Endothelial cell of umbilical vein (primary cell): Measurements from ENCODE around the gene PTRHD1. TPM values are rescaled to one million over a fixed set of nuclear protein-coding genes. Genes with fewer than 3 reads are reported as not detected.

Experiments used
- BruUV-seq: library from RNA; stranded (reverse); fragments of 400-500 nt; replicated peaks from 2 replicates; lab custom pipeline; 2021; lab: Mats Ljungman, UMichigan
- CTCF ChIA-PET: fragments of 300-600, 350-600 bp; sonication (Branson Sonifier 250); formaldehyde crosslinking; loops from one replicate; lab custom pipeline; 2021; ENCODE audit warnings: antibody characterized with exemption, inconsistent platforms; lab: Charles Lee
- POLR2A ChIA-PET: fragments of 300-600, 350-600 bp; sonication (Branson Sonifier 250); formaldehyde crosslinking; loops from one replicate; lab custom pipeline; 2021; ENCODE audit warnings: antibody characterized with exemption, inconsistent platforms; lab: Charles Lee
- DNase-seq: peaks from one replicate; pipeline ENCODE4 v3.0.0-alpha.2; 2011; ENCODE audit warnings: low read depth, low spot score
- FAIRE-seq: peaks from 2 replicates; lab custom pipeline; 2011; peaks lifted over from hg19 to GRCh38; lab: Jason Lieb, UNC
- H2AFZ ChIP-seq: 2 replicates; pipeline ENCODE4 v1.6.0; 2012; ENCODE audit warnings: low read depth, low read length, control low read depth, inconsistent platforms
- H3K27ac ChIP-seq: 2 replicates; pipeline ENCODE4 v1.5.1; 2011; ENCODE audit warnings: low read depth, mild to moderate bottlenecking, control low read depth, low read length, moderate library complexity; ENCODE audit not compliant: insufficient read depth
- H3K27me3 ChIP-seq, 2 experiments: 2 replicates each; pipeline versions ENCODE4 v1.6.0 to v1.6.1; 2011; ENCODE audit warnings: low read length in 2 of 2, mixed read lengths in 1 of 2; ENCODE audit not compliant: control insufficient read depth in 2 of 2, insufficient read depth in 2 of 2
- H3K36me3 ChIP-seq, 2 experiments: 2 replicates in 1 of 2; 3 replicates in 1 of 2; pipeline ENCODE4 v1.5.1; 2011; ENCODE audit warnings: low read length in 2 of 2, mild to moderate bottlenecking in 1 of 2, moderate library complexity in 1 of 2; ENCODE audit not compliant: control insufficient read depth in 2 of 2, insufficient read depth in 2 of 2; ENCODE audit errors: extremely low read depth in 1 of 2
- H3K4me1 ChIP-seq: 3 replicates; pipeline ENCODE4 v1.5.1; 2011; ENCODE audit warnings: mild to moderate bottlenecking, low read length; ENCODE audit not compliant: control insufficient read depth, insufficient read depth; ENCODE audit errors: extremely low read depth
- H3K4me2 ChIP-seq: 2 replicates; pipeline ENCODE4 v1.6.1; 2011; ENCODE audit warnings: low read length, control low read depth, mixed read lengths; ENCODE audit not compliant: insufficient read depth
- H3K4me3 ChIP-seq, 3 experiments: fragments of 200-600 bp in 1 of 3; sonication (generic), shearing (Covaris generic) in 1 of 3; replicated peaks in 1 of 3; 2 replicates each; pipeline ENCODE4 v1.5.1; 2011 to 2016; ENCODE audit warnings: control low read depth in 3 of 3, low read length in 3 of 3, mild to moderate bottlenecking in 2 of 3, inconsistent platforms in 1 of 3, low read depth in 1 of 3, moderate library complexity in 1 of 3; ENCODE audit not compliant: insufficient read depth in 1 of 3
- H3K79me2 ChIP-seq: 2 replicates; pipeline ENCODE4 v1.6.0; 2012; ENCODE audit warnings: low read length, inconsistent platforms; ENCODE audit not compliant: control insufficient read depth, insufficient read depth
- H3K9ac ChIP-seq: replicated peaks from 2 replicates; pipeline ENCODE3; 2011; ENCODE audit warnings: low read length, control low read depth; ENCODE audit not compliant: insufficient read depth; ENCODE audit errors: extremely low read depth
- H3K9me1 ChIP-seq: replicated peaks from 3 replicates; pipeline ENCODE4 v1.6.0; 2011; ENCODE audit warnings: mild to moderate bottlenecking, low read length; ENCODE audit not compliant: control insufficient read depth, insufficient read depth; ENCODE audit errors: extremely low read depth
- H3K9me3 ChIP-seq: replicated peaks from 2 replicates; pipeline ENCODE4 v1.5.1; 2012; ENCODE audit warnings: low read length, inconsistent platforms; ENCODE audit not compliant: control insufficient read depth, insufficient read depth
- H4K20me1 ChIP-seq: replicated peaks from 2 replicates; pipeline ENCODE3; 2011; ENCODE audit warnings: mild to moderate bottlenecking, low read length; ENCODE audit not compliant: control insufficient read depth, insufficient read depth; ENCODE audit errors: extremely low read depth
- CTCF ChIP-seq, 2 donors: IDR thresholded peaks; 1 replicate in 1 of 2; 2 replicates in 1 of 2; pipeline ENCODE4 v1.5.1; 2011; ENCODE audit warnings: low read length in 2 of 2, mild to moderate bottlenecking in 2 of 2, moderate library complexity in 2 of 2, control low read depth in 1 of 2, inconsistent platforms in 1 of 2, low read depth in 1 of 2; ENCODE audit not compliant: insufficient read depth in 1 of 2; ENCODE audit errors: extremely low read depth in 1 of 2
- EZH2 ChIP-seq: IDR thresholded peaks from 2 replicates; pipeline ENCODE4 v1.6.1; 2012; ENCODE audit warnings: borderline replicate concordance, low read depth, mild to moderate bottlenecking, moderate library complexity, low read length, inconsistent platforms; ENCODE audit not compliant: severe bottlenecking
- FOS ChIP-seq: IDR thresholded peaks from 2 replicates; pipeline ENCODE4 v1.6.1; 2011; ENCODE audit warnings: mild to moderate bottlenecking, low read length, moderate library complexity, borderline replicate concordance; ENCODE audit not compliant: insufficient read depth
- GATA2 ChIP-seq: IDR thresholded peaks from 2 replicates; pipeline ENCODE4 v1.7.0; 2011; ENCODE audit warnings: low read depth, mild to moderate bottlenecking, moderate library complexity, mixed read lengths, low read length; ENCODE audit not compliant: insufficient read length, insufficient read depth
- JUN ChIP-seq: IDR thresholded peaks from 2 replicates; pipeline ENCODE4 v1.6.1; 2011; ENCODE audit warnings: borderline replicate concordance, low read depth; ENCODE audit not compliant: insufficient read length, insufficient read depth
- MAX ChIP-seq: IDR thresholded peaks from 2 replicates; pipeline ENCODE4 v1.6.1; 2011; ENCODE audit not compliant: insufficient read depth, insufficient read length
- MYC ChIP-seq: IDR thresholded peaks from one replicate; pipeline ENCODE4 v1.6.1; 2011; ENCODE audit warnings: mild to moderate bottlenecking, low read depth, low read length
- POLR2A ChIP-seq: IDR thresholded peaks from 2 replicates; pipeline ENCODE4 v1.6.1; 2012; ENCODE audit warnings: low read depth, mild to moderate bottlenecking, control low read depth, low read length
- POLR2AphosphoS5 ChIP-seq: IDR thresholded peaks from 2 replicates; pipeline ENCODE4 v1.6.1; 2012; ENCODE audit warnings: low read depth, mild to moderate bottlenecking, control low read depth, low read length, moderate library complexity; ENCODE audit not compliant: insufficient read depth
- dilution Hi-C: fragments of 300-500 bp; cut with MboI; formaldehyde crosslinking; loops from one replicate; pipeline ENCODE4 v1.15.0; 2019; ENCODE audit warnings: low sequenced_read_pairs; ENCODE audit not compliant: extremely low pct_ligation_motif_present
- intact Hi-C: fragments of 100-400 bp; cut with micrococcal nuclease; formaldehyde crosslinking; loops from one replicate; pipeline ENCODE4 v1.10.0; 2022
- polyA plus RNA-seq, 4 experiments: library from polyadenylated mRNA; depleted of rRNA in 3 of 4; stranded (reverse) in 3 of 4; unstranded in 1 of 4; fragments of >200 nt; gene quantifications; 2 replicates each; pipeline versions ENCODE4 v1.2.1 to v1.2.3, GENCODE V29; 2011 to 2012; ENCODE audit warnings: missing spikeins in 1 of 4
- total RNA-seq: library from RNA; stranded (reverse); gene quantifications from 2 replicates; pipeline ENCODE4 v1.2.3, GENCODE V29; 2021

The PTRHD1 gene
- total and polyA plus RNA-seq, 2 donors (not counting 3 experiments of a cell fraction or from before 2014, with no cell fraction given) = 41.1 to 68.8 TPM

- CTCF ChIA-PET = interaction anchor here (0.7 kb wide), 1 partner anchor 356 kb away, joined by 3 read pairs; no protein-coding TSS in a partner anchor
- no TSS peak for BruUV-seq
Observed at GRCh38 chr2:24840962-24841945, 48.1 kb upstream of the PTRHD1 start.

More at GRCh38 chr2:24840962-24841945, 48.1 kb upstream of the PTRHD1 start:
- H3K36me3 ChIP-seq = peaks cover 0 to 3% of the 10 kb centered on the region in 2 experiments
- H3K4me3 ChIP-seq = no peak overlapping the region
- no peak for DNase-seq
- H3K27me3 ChIP-seq = no peaks in the 10 kb centered on the region
- dilution Hi-C loops = no loop called here
- H3K9ac ChIP-seq = no peak overlapping the region
- intact Hi-C loops = no loop called here
- TF ChIP-seq MAX (no peak), CTCF (IDR thresholded peaks at IDR 0.05; ENCODE audit: extremely low read depth in 1 of 2, insufficient read depth in 1 of 2, low read depth in 1 of 2, low read length in 2 of 2) (no peak), JUN (no peak), POLR2AphosphoS5 (no peak), EZH2 (no peak), GATA2 (no peak), MYC (no peak), POLR2A (no peak), FOS (no peak)
- no peaks in the 10 kb centered on the region for H3K79me2 ChIP-seq
- no peaks in the 10 kb centered on the region for H3K9me1 ChIP-seq
- no peak for FAIRE-seq
- no peaks in the 10 kb centered on the region for H3K4me1 ChIP-seq
- H3K9me3 ChIP-seq = no peaks in the 10 kb centered on the region
- no peak overlapping the region for H3K4me2 ChIP-seq
- H4K20me1 ChIP-seq = no peaks in the 10 kb centered on the region
- no peak overlapping the region for H3K27ac ChIP-seq
- POLR2A ChIA-PET = no interaction called here
- no peak overlapping the region for H2AFZ ChIP-seq
